GM12891 (cell line): ENCODE measurements around the gene GAB1.

Source experiments
- PAX5 ChIP-seq: IDR thresholded peaks from 2 replicates; pipeline ENCODE4 v1.6.1; 2011; ENCODE audit warnings: low read length, moderate library complexity, mild to moderate bottlenecking; ENCODE audit not compliant: insufficient read depth, severe bottlenecking
- POLR2A ChIP-seq: IDR thresholded peaks from 2 replicates; pipeline ENCODE4 v1.6.1; 2011; ENCODE audit warnings: low read depth, low read length, control low read depth
- POLR2AphosphoS5 ChIP-seq: IDR thresholded peaks from 2 replicates; pipeline ENCODE4 v1.6.1; 2011; ENCODE audit warnings: low read depth, low read length, control low read depth
- POU2F2 ChIP-seq: IDR thresholded peaks from 2 replicates; pipeline ENCODE4 v1.6.1; 2011; ENCODE audit warnings: low read depth, mild to moderate bottlenecking, control low read depth, low read length, moderate library complexity
- SPI1 ChIP-seq: IDR thresholded peaks from 2 replicates; pipeline ENCODE4 v1.6.1; 2011; ENCODE audit warnings: low read depth, low read length, control low read depth
- TAF1 ChIP-seq: IDR thresholded peaks from 2 replicates; pipeline ENCODE4 v1.6.1; 2011; ENCODE audit warnings: low read depth, low read length, control low read depth

DNA sequence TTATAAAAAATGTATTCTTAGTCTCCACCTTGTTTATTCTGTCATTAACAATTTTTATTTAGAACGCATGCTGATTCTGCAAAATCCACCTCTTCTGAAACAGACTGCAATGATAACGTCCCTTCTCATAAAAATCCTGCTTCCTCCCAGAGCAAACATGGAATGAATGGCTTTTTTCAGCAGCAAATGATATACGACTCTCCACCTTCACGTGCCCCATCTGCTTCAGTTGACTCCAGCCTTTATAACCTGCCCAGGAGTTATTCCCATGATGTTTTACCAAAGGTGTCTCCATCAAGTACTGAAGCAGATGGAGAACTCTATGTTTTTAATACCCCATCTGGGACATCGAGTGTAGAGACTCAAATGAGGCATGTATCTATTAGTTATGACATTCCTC lies 101.3 kb downstream of the GAB1 start:
- TF ChIP-seq POLR2A (no peak), SPI1 (no peak), POLR2AphosphoS5 (no peak), TAF1 (no peak), POU2F2 (no peak), PAX5 (no peak)
